HG03066 (cell line): ENCODE data around the gene SIGLEC11.
"Not testable (repeated sequence)": the region's sequence is repeated elsewhere in the genome, so short reads cannot be mapped to it uniquely, and the experiment has no call there.

Source experiments
- ATAC-seq: cut with Tn5 transposase; IDR thresholded peaks from one replicate; pipeline ENCODE4 v1.9.1; 2021; ENCODE audit warnings: low read depth; ENCODE audit not compliant: unreplicated experiment

The SIGLEC11 gene

GRCh38 chr19:49983645-49984229, 22.8 kb upstream of the SIGLEC11 start:
- ATAC-seq = no peak

DNA sequence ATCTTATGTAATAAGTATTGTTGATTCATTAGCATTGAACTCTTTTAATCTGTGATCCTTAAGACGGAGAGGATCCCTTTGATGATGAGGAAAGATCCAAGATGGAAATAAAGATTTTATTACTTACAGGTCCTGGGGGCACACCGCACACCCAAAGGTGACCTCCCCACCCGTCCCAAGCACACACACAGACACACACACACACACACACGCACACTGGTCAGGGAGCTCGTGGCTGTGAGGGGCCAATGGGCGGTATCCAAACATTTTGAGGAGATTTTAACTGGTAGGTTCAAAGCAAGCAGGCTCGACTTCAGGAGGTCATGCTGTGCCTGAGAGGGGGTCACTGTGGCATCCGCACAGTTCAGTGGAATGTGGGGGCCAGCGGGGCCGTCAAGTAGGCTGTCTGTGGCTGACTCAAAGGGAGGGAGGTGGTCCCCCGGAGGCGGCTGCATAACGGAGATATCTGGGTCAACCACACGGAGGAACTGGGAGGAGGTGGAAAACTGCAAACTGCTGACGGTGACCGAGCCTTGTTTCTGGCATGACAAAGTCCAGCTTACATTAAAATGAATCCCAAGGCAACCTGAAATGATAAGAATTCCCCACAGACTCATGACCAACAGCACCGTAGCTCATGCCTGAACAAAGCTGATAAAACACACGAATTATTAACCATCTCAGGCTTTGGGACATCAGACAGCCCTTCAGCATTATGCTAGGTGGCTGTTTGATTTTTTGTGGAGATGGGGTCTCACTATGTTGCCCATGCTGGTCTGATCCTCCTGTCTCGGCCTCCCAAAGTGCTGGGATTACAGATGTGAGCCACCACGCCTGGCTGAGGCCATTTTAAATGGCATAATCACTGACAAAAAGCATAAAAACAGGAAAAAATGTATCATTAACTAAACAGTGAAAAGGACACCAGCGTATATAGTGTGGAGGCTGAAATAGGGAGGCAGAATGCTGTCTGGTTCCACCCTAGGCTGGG, 20.9 kb upstream of the SIGLEC11 start:
- ATAC-seq = no peak

DNA sequence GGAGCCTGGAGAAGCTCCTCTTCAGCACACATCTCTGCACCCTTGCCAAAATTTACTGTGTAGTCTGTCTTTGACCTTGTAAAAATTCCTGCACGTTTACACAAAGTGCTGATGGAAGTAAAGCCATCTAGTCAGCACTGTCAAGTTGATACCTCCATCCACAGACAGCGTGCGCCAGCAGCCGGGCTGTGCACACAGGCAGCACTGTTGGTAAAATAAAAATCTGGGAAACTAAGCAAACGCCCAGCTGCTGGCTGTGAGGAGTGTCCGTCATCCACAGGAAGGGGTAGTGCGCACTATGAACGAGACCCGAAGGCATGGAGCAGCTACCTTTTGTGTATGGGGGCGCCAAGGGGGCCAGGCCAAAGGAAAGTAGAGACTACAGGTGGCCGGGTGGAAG, 17.4 kb upstream of the SIGLEC11 start:
- ATAC-seq = no peak

DNA sequence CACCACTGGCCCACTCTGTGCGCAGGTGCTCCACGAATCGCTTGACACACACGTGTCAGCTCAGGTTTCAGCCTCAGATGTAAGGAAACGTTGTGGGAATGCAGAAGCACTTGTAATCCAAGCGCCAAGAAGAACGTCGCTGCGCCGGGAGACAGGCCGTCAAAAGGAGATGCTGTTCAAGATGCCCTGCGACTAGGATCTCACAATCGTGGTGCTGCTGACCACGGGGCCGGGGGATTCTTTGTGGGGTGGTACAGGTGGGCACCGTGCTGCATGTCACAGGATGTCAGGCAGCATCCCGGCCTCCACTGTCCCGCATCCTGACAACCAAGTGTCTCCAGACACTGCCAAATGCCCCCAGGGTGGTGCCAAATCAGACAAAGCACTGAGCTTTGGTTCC, 16.9 kb upstream of the SIGLEC11 start:
- ATAC-seq = no peak

GRCh38 chr19:49977076-49977475, 16.1 kb upstream of the SIGLEC11 start:
- no peak for ATAC-seq

GRCh38 chr19:49976496-49976895, 15.5 kb upstream of the SIGLEC11 start:
- no peak for ATAC-seq

DNA sequence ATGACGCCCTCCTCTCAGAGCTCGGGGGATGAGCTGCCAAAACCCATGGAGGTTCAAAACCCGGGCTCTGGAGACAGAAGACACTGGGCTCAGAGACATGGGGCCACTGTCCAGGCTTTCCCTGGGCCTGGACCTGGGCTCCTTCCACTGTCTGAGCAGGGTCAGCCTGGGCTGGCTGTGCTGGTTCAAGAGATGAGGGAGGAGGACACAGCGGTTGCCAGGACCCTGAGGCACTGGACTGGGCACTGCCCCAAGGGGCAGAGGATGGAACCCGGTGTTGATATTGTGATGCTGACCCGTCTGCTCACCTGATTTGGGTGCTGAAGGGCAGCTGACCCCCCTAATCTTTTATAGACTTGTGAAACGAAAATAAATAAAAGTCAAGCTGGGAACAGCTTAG, 14.1 kb upstream of the SIGLEC11 start:
- ATAC-seq = no peak

DNA sequence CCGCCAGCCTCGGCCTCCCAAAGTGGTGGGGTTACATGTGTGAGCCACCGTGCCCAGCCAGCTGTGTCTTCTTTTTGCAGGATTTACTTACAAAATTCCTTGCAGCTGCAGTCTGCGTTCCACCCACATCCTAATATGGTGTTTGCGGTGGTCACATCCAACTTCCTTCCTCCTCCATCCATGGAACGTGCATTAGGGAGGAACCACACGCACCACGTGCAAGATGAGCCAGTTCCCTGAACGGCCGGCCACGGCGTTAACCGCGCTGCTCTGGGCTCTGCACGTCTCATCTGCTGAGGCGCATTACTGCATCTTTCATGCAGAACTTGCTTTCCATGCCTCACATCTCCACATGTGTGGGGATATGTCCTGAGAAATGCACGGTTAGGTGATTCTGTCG, 13.0 kb upstream of the SIGLEC11 start:
- no peak for ATAC-seq

DNA sequence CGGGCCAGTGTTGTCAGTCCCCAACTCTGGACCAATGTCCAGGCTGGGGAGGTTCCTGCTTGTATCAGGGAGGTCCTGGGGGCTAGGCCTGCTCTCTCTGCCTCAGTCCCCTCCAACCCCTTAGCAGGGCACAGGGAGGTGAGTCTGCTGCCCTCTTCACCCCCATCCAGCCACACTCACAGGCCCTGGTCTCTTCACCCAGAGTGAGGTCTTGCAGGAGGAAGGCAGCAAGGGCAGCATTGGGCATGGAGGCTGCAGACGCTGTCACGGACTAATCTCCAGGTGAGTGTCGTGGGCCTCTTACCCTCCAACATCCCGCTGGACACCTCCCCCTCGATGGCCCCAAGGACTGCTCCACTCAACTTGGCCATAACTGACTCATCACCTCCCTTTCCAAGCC, 11.9 kb upstream of the SIGLEC11 start:
- ATAC-seq = no peak

DNA sequence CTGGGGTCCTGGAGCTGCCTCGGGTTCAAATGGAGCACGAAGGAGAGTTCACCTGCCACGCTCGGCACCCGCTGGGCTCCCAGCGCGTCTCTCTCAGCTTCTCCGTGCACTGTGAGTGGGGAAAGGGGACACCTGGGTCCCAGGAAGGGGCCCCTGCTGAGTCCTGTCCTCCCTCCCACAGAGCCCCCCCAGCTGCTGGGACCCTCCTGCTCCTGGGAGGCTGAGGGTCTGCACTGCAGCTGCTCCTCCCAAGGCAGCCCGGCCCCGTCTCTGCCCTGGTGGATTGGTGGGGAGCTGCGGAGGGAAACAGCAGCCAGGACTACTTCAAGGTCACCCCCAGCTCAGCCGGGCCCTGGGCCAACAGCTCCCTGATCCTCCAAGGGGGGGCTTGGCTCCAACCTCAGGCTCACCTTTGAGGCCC, 11.0 kb upstream of the SIGLEC11 start:
- ATAC-seq = no peak

GRCh38 chr19:49969355-49969754, 8.4 kb upstream of the SIGLEC11 start:
- not testable (repeated sequence) for ATAC-seq

DNA sequence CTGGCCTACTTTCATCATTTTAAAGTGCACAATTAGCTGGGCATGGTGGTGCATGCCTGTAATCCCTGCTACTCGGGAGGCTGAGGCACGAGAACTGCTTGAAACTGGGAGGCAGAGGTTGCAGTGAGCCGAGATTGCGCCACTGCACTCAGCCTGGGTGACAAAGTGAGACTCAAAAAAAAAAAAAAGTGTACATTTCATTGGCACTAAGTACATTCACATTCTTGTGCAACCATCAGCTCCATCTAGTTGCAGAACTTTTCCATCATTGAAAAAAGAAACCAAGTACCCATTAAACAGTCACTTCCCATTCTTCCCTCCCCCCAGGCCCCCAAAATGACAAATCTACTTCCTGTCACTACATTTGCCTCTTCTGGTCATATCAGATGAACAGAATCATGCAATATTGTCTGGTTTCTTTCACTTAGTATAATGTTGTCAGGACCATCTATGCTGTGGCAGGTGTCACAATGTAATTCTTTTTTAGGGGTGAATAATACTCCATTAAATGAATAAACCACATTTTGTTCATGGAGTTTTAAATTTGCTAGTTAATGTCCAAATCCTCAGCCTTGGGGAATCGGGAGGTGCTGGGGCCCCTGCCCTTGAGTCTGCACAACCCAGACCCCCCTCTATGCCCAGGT, 7.4 kb upstream of the SIGLEC11 start:
- no peak for ATAC-seq

GRCh38 chr19:49959892-49960291, 1.1 kb downstream of the SIGLEC11 start:
- not testable (repeated sequence) for ATAC-seq

DNA sequence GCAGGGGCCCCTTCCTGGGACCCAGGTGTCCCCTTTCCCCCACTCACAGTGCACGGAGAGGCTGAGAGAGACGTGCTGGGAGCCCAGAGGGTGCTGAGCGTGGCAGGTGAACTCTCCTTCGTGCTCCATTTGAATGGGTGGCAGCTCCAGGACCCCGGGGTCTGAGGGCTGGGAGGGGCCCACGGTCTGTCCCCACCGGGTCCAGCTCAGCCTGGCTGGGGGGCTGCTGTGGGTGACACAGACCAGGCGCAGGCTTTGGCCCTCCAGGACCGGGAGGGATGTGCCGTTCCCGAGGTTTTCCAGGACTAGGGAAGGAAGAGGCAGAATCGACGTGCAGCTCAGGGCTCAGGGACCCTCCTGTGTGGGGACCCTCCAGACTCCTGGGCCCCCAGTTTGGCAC, 2.4 kb downstream of the SIGLEC11 start:
- ATAC-seq = not testable (repeated sequence)

- not testable (repeated sequence) for ATAC-seq
Observed at GRCh38 chr19:49958144-49958543, 2.8 kb downstream of the SIGLEC11 start.

DNA sequence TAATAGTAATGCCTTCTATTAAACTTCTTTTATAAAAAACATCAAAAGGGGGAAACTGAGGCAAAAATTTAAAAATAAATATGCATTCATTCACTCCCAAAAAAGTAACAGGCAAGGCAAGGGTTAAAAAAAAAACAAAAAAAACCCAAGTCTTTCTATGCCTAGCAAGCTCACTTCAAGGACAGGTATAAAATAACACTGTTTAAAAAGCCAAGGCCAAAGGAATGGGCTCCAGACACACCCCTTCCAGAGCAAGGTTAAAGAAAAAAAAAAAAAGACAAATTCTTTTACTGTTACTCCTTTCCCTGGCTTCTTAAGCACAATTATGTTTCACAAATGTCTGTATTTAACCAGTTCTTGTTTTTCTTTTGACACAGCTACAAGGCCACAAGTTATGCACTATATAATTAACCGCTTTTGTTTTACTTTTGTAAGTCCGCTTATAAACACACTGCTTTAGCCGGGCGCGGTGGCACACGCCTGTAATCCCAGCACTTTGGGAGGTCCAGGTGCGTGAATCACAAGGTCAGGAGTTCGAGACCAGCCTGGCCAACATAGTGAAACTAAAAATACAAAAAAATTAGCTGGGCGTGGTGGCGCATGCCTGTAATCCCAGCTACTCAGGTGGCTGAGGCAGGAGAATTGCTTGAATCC, 3.6 kb downstream of the SIGLEC11 start:
- no peak for ATAC-seq

- no peak for ATAC-seq
Observed at GRCh38 chr19:49956115-49956495, 4.9 kb downstream of the SIGLEC11 start.

DNA sequence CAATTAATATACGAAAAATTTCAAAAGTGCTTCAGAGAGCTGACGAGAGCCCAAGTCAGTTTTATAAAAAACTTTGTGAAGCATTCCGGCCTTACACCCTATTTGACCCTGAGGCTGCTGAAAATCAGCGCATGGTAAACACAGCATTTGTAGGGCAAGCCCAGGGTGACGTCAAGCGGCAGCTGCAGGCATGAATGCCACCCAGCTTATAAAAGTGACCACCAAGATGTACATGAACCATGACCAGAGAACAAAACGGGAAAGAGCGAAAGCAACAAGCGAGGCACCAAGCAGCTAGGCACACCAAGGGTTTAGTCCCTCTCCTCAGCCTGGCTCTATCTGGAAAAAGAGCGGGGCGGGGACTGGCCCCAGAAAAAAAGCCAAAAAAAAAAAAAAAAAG, 6.0 kb downstream of the SIGLEC11 start:
- no peak for ATAC-seq

DNA sequence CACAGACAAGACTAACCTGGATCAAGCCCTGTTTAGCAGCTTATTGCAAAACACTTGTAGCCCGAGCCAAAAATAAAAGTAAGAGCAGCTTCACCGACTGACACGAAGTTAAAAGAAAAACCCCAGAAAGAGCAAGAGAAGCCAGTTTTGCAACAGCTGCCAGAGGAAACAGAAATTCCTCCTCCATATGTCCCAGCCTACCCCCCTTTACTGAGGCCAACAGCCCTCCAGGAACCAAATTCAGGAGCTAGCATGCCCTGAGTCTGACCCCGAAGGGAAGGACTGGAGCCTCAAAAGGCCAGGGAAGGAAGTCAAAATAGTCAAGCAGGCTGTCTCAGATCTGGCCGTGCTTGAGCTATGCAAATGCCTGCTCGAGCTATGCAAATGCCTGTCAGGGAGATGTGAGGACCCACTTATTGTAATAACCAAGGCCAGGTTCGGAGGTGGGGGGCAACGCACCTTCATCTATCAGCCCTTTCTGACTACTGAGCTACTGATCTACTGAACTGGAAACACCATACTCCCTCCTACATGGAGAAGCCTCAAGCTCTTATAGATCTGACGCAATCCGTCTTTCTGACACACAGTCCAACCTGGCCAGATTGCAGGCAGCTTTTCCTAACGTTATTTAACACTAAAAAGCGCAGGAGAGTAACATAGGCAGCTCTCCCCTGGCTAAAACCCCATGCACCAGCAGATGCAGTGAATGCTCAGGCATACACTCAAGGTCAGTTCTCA, 6.7 kb downstream of the SIGLEC11 start:
- ATAC-seq = no peak

- no peak for ATAC-seq
Observed at GRCh38 chr19:49953416-49953815, 7.6 kb downstream of the SIGLEC11 start.
